Neural crest cell (in vitro differentiated cells): ENCODE measurements around the gene LRRC56. TPM values are rescaled to one million over a fixed set of nuclear protein-coding genes. Genes with fewer than 3 reads are reported as not detected.
"Not testable (repeated sequence)": the region's sequence is repeated elsewhere in the genome, so short reads cannot be mapped to it uniquely, and the experiment has no call there.

Experiments used
- DNase-seq: peaks from one replicate; pipeline ENCODE4 v3.0.0; 2021; ENCODE audit warnings: low read depth, mixed read lengths, low spot score
- H3K27ac Mint-ChIP-seq: one replicate; pipeline ENCODE4 v1.8.0; 2021; ENCODE audit warnings: mild to moderate bottlenecking, mixed read lengths; ENCODE audit not compliant: unreplicated experiment
- H3K27me3 Mint-ChIP-seq: 2 replicates; pipeline ENCODE4 v1.8.0; 2021; ENCODE audit warnings: low read depth, mild to moderate bottlenecking, mixed read lengths
- H3K36me3 Mint-ChIP-seq: 2 replicates; pipeline ENCODE4 v1.8.0; 2021; ENCODE audit warnings: low read depth, mild to moderate bottlenecking, mixed read lengths
- H3K4me1 Mint-ChIP-seq: 2 replicates; pipeline ENCODE4 v1.8.0; 2021; ENCODE audit warnings: mixed read lengths
- H3K4me3 Mint-ChIP-seq: one replicate; pipeline ENCODE4 v1.8.0; 2021; ENCODE audit warnings: mild to moderate bottlenecking, mixed read lengths
- H3K9me3 Mint-ChIP-seq: 2 replicates; pipeline ENCODE4 v1.8.0; 2021; ENCODE audit warnings: mixed read lengths
- CTCF ChIP-seq: fragments of 200-600 bp; sonication (generic); conservative IDR thresholded peaks from 2 replicates; pipeline ENCODE4 v1.5.0; 2021; ENCODE audit warnings: antibody characterized with exemption, mild to moderate bottlenecking
- total RNA-seq: library from RNA; stranded (reverse); gene quantifications from 2 replicates; pipeline ENCODE4 v1.2.1, GENCODE V29; 2021

The LRRC56 gene
- total RNA-seq, 1 donor from 2014 or later = 2.1 TPM

DNA sequence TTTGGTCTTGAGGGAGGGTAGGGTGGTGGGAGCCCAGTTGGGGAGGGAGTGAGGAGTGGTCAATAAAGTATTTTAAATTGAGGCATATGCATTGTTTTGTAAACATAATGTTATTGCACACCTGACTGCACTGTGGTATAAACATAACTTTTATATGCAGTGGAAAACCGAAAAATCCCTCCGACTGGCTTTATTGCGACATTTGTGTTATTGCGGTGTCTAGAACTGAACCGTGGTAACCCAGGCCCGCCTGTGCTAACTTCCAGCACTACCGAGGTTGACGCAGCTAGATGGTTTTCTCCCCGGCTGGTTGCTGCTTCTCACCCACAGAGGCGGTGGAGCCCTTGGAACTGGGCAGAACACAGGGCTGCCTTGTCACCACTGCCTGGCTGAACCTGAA is 22.7 kb upstream of the LRRC56 start:
- Mint-ChIP-seq H3K4me3 (peak overlapping the region; percentile 18), H3K27me3 (no peaks in the 10 kb centered on the region), H3K27ac (no peak overlapping the region), H3K36me3 (peaks cover 33% of the 10 kb centered on the region), H3K4me1 (peaks cover 7% of the 10 kb centered on the region), H3K9me3 (peaks cover 3% of the 10 kb centered on the region)
- no peak for DNase-seq
- no peak for TF ChIP-seq CTCF

GRCh38 chr11:515131-515530 is 22.2 kb upstream of the LRRC56 start:
- no peak for DNase-seq
- Mint-ChIP-seq H3K4me1 (peaks cover 4% of the 10 kb centered on the region), H3K4me3 (peak overlapping the region; percentile 18), H3K9me3 (peaks cover 3% of the 10 kb centered on the region), H3K27me3 (no peaks in the 10 kb centered on the region), H3K36me3 (peaks cover 28% of the 10 kb centered on the region), H3K27ac (no peak overlapping the region)
- TF ChIP-seq CTCF = no peak

GRCh38 chr11:516400-516799 is 20.9 kb upstream of the LRRC56 start:
- H3K27ac Mint-ChIP-seq = no peak overlapping the region
- no peaks in the 10 kb centered on the region for H3K27me3 Mint-ChIP-seq
- peaks cover 36% of the 10 kb centered on the region for H3K36me3 Mint-ChIP-seq
- H3K4me1 Mint-ChIP-seq = peaks cover 4% of the 10 kb centered on the region
- no peak for TF ChIP-seq CTCF
- H3K4me3 Mint-ChIP-seq = no peak overlapping the region
- H3K9me3 Mint-ChIP-seq = peaks cover 3% of the 10 kb centered on the region
- no peak for DNase-seq

DNA sequence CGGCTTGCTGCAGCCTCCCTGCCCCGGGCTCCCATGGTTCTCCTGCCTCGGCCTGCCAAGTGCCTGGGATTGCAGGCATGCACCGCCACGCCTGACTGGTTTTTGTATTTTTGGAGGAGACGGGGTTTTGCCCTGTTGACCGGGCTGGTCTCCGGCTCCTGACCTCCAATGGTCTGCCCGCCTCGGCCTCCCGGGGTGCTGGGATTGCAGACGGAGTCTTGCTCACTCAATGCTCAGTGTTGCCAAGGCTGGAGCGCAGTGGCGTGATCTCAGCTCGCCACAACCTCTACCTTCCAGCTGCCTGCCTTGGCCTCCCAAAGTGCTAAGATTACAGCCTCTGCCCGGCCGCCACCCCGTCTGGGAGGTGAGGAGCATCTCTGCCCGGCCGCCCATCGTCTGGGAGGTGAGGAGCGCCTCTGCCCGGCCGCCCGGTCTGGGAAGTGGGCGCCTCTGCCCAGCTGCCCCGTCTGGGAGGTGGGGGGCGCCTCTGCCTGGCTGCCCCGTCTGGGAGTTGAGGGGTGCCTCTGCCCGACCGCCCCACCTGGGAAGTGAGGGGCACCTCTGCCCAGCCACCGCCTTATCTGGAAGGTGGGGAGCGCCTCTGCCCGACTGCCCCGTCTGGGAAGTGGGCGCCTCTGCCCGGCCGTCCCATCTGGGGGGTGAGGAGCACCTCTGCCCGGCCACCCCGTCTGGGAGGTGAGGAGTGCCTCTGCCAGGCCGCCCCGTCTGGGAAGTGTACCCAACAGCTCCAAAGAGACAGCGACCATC is 20.2 kb upstream of the LRRC56 start:
- not testable (repeated sequence) for H3K9me3 Mint-ChIP-seq, H3K27ac Mint-ChIP-seq, DNase-seq, H3K4me1 Mint-ChIP-seq, H3K4me3 Mint-ChIP-seq, H3K27me3 Mint-ChIP-seq
- peaks cover 33% of the 10 kb centered on the region for H3K36me3 Mint-ChIP-seq

GRCh38 chr11:518463-519202 is 18.7 kb upstream of the LRRC56 start:
- peaks cover 3% of the 10 kb centered on the region for H3K9me3 Mint-ChIP-seq
- H3K4me3 Mint-ChIP-seq = no peak overlapping the region
- H3K36me3 Mint-ChIP-seq = peaks cover 29% of the 10 kb centered on the region
- H3K4me1 Mint-ChIP-seq = peaks cover 4% of the 10 kb centered on the region
- DNase-seq = peak; percentile 84
- no peak overlapping the region for H3K27ac Mint-ChIP-seq
- no peaks in the 10 kb centered on the region for H3K27me3 Mint-ChIP-seq
- TF ChIP-seq CTCF = peak; percentile 99
